GM15510 (cell line): ENCODE measurements around the gene CC2D1A.

ENCODE experiments used
- POLR2A ChIP-seq: IDR thresholded peaks from 3 replicates; pipeline ENCODE4 v1.6.1; 2011; ENCODE audit warnings: borderline replicate concordance; ENCODE audit not compliant: insufficient read length; ENCODE audit errors: extremely low read depth

Gene CC2D1A

GRCh38 chr19:13972368-13973155 lies 66.6 kb downstream of the CC2D1A start:
- TF ChIP-seq POLR2A = no peak

- no peak for TF ChIP-seq POLR2A
Measured at GRCh38 chr19:13974073-13974472, 68.1 kb downstream of the CC2D1A start.

- no peak for TF ChIP-seq POLR2A
Measured at GRCh38 chr19:13975870-13976269, 69.9 kb downstream of the CC2D1A start.

GRCh38 chr19:13976446-13976845 lies 70.4 kb downstream of the CC2D1A start:
- TF ChIP-seq POLR2A = no peak

- no peak for TF ChIP-seq POLR2A
Measured at GRCh38 chr19:13977803-13978202, 71.8 kb downstream of the CC2D1A start.

- no peak for TF ChIP-seq POLR2A
Measured at GRCh38 chr19:13978351-13979243, 72.6 kb downstream of the CC2D1A start.

GRCh38 chr19:13979244-13979615 lies 73.2 kb downstream of the CC2D1A start:
- no peak for TF ChIP-seq POLR2A

GRCh38 chr19:13979686-13980085 lies 73.7 kb downstream of the CC2D1A start:
- no peak for TF ChIP-seq POLR2A

- TF ChIP-seq POLR2A = no peak
Measured at GRCh38 chr19:13980340-13980739, 74.3 kb downstream of the CC2D1A start.
